ENCODE data around the gene CACNA2D3. TPM values are rescaled to one million over a fixed set of nuclear protein-coding genes. Genes with fewer than 3 reads are reported as not detected.
"Not testable (repeated sequence)": the region's sequence is repeated elsewhere in the genome, so short reads cannot be mapped to it uniquely, and the experiment has no call there.

The CACNA2D3 gene
- total RNA-seq, 1 donor from 2014 or later, result 0.48 TPM

DNA sequence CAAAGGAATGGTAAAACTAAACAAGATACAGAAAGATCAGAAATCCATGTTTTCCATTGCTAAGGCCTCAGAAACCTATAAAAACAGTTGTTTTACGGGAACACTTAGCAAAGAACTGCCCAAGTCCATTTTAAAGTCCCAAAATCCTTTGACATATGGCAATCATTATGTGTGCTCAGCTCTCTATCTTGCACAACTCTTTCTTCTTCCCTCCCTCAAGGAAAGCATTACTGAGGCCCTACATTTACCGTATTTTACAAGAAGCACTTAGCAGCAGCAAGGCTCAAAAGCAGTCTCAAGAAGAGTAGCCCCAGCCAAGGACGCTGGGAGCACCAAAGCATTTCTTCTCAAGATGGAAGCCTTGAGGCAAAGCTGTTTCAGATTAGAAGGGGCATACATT lies 975.1 kb downstream of the CACNA2D3 start:
- no peak for DNase-seq (ENCODE audit: low spot score)

DNA sequence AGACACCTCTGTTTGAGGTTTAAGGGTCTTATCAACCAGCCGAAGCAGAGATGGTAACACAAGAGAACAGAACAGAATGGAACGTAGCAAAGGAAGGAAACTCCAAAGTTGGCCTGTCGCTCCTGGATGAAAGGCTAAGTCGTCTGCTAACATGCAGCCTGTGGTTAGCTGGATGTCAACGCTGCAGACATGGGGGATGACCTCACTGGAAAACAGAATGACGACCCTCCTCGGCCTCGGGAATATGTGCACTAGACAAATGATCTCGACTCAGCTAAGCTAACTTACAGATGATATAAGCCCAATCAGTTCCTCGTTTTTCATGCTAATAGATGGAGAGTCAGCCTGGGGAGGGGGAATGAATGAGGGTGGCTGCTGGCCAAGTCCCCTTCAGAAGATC lies 983.3 kb downstream of the CACNA2D3 start:
- no peak for DNase-seq (ENCODE audit: low spot score)

DNA sequence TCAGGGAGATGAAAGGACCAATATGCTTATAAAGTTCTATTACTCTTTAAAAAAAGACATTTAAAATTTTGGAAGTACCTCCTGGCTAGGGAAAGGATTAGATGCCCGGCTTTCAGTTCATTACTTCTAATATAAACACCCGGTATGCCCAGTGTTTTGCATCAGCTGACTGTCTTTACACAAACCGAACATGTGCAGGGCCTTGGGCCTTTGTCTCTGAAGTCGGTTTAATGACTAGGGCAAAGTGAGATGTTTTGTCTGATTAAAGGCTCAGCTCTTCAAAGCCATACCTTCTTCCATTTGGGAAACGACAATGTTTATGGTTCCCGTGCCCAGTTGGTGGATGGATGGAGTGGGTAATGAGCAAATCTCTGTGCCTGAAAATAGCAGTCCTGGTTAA lies 984.8 kb downstream of the CACNA2D3 start:
- no peak for DNase-seq (ENCODE audit: low spot score)

GRCh38 chr3:55111906-55112305 lies 989.6 kb downstream of the CACNA2D3 start:
- DNase-seq (ENCODE audit: low spot score), result not testable (repeated sequence)

DNA sequence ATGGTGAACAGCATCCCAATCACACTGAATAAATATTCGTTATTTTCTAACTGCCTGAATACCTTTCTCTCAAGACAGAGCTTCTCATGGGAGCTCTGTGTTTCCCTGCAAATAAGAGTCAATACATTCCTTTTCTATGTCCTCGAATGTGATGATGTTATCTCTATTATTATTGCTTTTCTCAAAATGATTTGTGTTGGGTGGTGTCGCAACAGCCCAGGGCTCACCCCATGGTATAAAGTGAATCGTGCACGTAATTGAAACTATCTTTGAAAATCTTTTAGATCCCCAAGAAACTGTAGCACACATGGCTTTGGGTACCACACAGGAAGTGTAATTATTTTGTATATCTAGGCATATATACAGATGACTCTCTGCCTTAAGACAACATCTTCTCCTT lies 996.1 kb downstream of the CACNA2D3 start:
- DNase-seq (ENCODE audit: low spot score), result no peak

- DNase-seq (ENCODE audit: low spot score), result no peak
Observed at GRCh38 chr3:55119268-55119667, 996.9 kb downstream of the CACNA2D3 start.

GRCh38 chr3:55122312-55122711 lies 1000.0 kb downstream of the CACNA2D3 start:
- DNase-seq (ENCODE audit: low spot score), result no peak

Other genes starting within 250 kb of the CACNA2D3 start
- 19.5 TPM for gene ACTR8, start 240.4 kb upstream of the CACNA2D3 start, total RNA-seq
- gene SELENOK, start 230.7 kb upstream of the CACNA2D3 start, total RNA-seq, result 40.5 TPM